Measurements from ENCODE around the gene HFE. TPM values are rescaled to one million over a fixed set of nuclear protein-coding genes. Genes with fewer than 3 reads are reported as not detected.
A peak's percentile ranks its signal among the peaks of the same experiment; 100 is the strongest.

The HFE gene
- polyA plus RNA-seq, 6 donors from 2014 or later, result 0.47 to 3.3 (median 2.9) TPM; not detected in 1

DNA sequence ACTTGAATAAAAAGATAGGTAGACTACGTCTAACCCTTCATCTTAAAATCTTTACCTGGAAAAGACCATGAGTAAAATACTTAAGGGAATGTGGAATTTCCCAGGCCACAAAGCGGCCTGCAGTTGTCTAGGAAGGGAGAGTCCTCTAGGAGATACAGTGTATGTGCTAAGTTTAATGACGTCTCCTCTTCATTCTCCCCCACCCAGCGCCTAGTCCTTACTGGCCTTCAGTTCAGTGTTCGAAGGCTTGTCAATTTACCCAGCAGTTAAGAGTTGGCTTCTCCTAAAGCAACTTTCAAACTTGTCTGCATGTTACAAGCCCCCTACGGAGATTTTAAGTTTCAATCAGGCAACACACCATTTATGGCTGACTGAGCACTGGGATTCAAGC is 35.2 kb downstream of the HFE start:
- Mint-ChIP-seq H3K27me3 (no peaks in the 10 kb centered on the region), H3K4me3 (peak overlapping the region; percentile 95 to 100 (median 99)), H3K36me3 (peaks cover 36 to 38% of the 10 kb centered on the region in 2 donors), H3K4me1 (peaks cover 27 to 33% (median 30%) of the 10 kb centered on the region in 3 donors), H3K9me3 (peaks cover 4 to 18% (median 15%) of the 10 kb centered on the region in 7 donors), H3K27ac (peak overlapping the region; percentile 97 to 100 (median 99))
- DNase-seq (no peak), ATAC-seq (ENCODE audit: low read depth in 2 of 2) (no peak)

DNA sequence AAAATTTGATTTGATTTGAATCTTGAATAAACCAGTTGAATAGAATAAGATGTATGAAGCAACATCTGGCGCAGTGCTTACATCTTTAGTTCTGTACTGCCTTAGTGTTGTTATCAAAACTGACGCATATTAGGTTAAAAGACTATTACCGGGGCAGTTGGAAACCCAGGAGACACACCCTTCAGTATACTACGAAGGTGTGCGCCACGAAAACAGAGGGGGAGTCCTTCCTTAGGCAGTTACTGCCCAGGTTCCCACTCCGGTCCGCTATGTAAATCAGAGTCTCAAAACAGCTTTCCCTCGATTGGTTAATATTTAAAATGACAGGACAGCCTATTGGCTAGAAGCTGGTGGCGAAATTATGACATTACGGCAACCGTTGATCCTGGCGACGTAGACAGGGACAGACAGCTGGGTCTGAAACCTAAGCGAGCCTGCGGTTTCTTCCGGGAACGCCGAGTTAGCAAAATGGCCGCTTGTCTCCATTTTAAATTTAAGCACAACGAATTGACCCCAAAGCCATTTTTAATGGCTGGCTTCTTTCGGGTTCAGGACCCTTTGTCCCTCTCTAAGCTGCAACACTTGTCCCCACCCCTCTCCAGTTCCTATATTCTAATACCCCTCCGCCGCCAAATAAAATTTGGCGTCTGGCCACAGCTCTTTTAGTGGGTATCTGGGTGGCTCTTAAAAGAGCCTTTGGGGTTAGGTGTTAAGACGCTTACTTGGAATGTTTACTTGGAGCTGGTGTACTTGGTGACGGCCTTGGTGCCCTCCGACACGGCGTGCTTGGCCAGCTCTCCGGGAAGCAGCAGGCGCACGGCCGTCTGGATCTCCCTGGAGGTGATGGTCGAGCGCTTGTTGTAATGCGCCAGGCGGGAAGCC is 35.8 kb downstream of the HFE start:
- H3K27me3 Mint-ChIP-seq, result no peaks in the 10 kb centered on the region
- peaks cover 4 to 18% (median 15%) of the 10 kb centered on the region in 7 donors for H3K9me3 Mint-ChIP-seq
- ATAC-seq (ENCODE audit: low read depth in 2 of 2) (peak; percentile 59 to 68), DNase-seq (peak; percentile 92)
- peaks cover 33 to 40% (median 35%) of the 10 kb centered on the region in 3 donors for H3K4me1 Mint-ChIP-seq
- peak overlapping the region; percentile 97 to 100 (median 99) for H3K27ac Mint-ChIP-seq
- peaks cover 36 to 38% of the 10 kb centered on the region in 2 donors for H3K36me3 Mint-ChIP-seq
- peak overlapping the region; percentile 95 to 100 (median 99) for H3K4me3 Mint-ChIP-seq

DNA sequence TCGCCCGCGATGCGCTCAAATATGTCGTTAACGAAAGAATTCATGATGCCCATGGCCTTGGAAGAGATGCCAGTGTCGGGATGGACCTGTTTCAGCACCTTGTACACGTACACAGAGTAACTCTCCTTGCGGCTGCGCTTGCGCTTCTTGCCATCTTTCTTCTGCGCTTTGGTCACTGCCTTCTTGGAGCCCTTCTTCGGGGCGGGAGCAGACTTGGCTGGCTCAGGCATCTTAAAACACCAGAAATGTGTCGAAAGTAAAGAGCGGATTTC is 36.4 kb downstream of the HFE start:
- DNase-seq (no peak), ATAC-seq (ENCODE audit: low read depth in 2 of 2) (no peak)
- peaks cover 39 to 45% (median 40%) of the 10 kb centered on the region in 3 donors for H3K4me1 Mint-ChIP-seq
- H3K27me3 Mint-ChIP-seq, result no peaks in the 10 kb centered on the region
- peaks cover 36 to 38% of the 10 kb centered on the region in 2 donors for H3K36me3 Mint-ChIP-seq
- peak overlapping the region; percentile 97 to 100 (median 99) for H3K27ac Mint-ChIP-seq
- H3K9me3 Mint-ChIP-seq, result peaks cover 4 to 18% (median 15%) of the 10 kb centered on the region in 7 donors
- peak overlapping the region; percentile 95 to 100 (median 99) for H3K4me3 Mint-ChIP-seq

DNA sequence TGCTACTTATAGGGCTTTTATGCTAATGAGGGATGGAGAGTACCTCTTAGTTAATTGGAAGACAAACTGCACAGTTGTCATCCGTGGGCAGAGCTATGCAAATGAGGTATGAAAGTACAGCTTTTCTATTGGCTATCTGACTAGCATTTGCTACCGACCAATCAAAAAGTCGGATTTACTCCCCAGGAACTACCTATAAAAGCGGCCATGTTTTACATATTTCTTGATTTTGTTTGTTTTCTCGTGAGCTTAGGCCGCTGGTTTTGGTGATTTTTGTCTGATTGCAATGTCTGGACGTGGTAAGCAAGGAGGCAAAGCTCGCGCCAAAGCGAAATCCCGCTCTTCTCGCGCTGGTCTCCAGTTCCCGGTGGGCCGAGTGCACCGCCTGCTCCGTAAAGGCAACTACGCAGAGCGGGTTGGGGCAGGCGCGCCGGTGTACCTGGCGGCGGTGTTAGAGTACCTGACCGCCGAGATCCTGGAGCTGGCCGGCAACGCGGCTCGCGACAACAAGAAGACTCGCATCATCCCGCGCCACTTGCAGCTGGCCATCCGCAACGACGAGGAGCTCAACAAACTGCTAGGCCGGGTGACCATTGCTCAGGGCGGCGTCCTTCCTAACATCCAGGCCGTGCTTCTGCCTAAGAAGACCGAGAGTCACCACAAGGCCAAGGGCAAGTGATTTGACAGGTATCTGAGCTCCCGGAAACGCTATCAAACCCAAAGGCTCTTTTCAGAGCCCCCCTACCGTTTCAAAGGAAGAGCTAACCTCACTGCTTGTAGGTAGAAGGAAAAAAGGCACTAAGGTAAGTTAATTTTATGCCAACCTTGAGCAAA is 36.9 kb downstream of the HFE start:
- H3K27ac Mint-ChIP-seq, result peak overlapping the region; percentile 97 to 100 (median 99)
- H3K4me1 Mint-ChIP-seq, result peaks cover 40 to 46% (median 41%) of the 10 kb centered on the region in 3 donors
- H3K9me3 Mint-ChIP-seq, result peaks cover 4 to 18% (median 15%) of the 10 kb centered on the region in 7 donors
- H3K27me3 Mint-ChIP-seq, result no peaks in the 10 kb centered on the region
- peak overlapping the region; percentile 95 to 100 (median 99) for H3K4me3 Mint-ChIP-seq
- ATAC-seq (ENCODE audit: low read depth in 2 of 2), result peak; percentile 79 to 81
- H3K36me3 Mint-ChIP-seq, result peaks cover 36 to 38% of the 10 kb centered on the region in 2 donors
- peak; percentile 88 for DNase-seq

DNA sequence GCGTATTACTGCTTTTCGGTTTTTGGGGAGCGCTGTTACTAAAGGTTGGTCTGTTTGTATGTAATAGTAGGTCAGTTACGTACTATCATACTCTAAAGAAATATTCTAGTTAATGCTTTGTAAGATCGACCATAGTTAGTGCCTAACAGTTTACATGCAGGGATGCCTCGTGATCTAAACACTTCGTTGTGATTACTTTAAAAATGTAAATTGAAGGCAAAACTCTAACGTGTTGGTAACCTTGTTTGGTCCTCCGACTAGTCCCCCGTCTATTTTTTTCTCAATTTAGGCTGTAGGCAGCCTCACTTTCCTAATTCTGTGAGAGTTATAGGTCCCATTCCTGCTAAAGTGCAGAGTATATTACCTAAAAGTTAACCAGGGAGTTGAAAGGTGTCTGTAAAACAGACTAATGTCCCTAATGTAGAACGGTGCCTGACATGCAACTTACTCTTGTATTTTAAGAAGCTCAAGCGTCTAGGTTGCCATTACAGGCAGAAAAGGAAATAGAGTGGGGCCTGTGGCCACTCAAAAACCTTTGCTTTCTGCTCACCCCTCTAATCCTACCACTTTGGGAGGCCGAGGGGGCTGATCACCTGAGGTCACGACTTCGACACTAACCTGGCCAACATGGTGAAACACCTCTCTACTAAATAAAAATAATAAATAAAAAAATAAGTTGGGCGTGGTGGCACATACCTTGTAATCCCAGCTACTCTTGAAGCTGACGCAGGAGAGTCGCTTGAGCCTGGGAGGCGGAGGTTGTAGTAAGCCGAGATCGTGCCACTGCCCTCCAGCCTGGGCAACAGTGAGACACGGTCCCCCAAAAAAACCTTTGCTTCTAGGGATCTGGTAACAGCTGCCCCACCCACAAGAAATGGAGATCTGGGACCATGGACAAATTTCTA is 37.8 kb downstream of the HFE start:
- Mint-ChIP-seq H3K4me1 (peaks cover 44 to 48% (median 47%) of the 10 kb centered on the region in 3 donors), H3K27me3 (no peaks in the 10 kb centered on the region), H3K27ac (peak overlapping the region; percentile 97 to 100 (median 99)), H3K9me3 (peaks cover 4 to 18% (median 15%) of the 10 kb centered on the region in 7 donors), H3K4me3 (peak overlapping the region; percentile 95 to 100 (median 99)), H3K36me3 (peaks cover 36 to 43% of the 10 kb centered on the region in 2 donors)
- ATAC-seq (ENCODE audit: low read depth in 2 of 2), result no peak
- DNase-seq, result no peak

DNA sequence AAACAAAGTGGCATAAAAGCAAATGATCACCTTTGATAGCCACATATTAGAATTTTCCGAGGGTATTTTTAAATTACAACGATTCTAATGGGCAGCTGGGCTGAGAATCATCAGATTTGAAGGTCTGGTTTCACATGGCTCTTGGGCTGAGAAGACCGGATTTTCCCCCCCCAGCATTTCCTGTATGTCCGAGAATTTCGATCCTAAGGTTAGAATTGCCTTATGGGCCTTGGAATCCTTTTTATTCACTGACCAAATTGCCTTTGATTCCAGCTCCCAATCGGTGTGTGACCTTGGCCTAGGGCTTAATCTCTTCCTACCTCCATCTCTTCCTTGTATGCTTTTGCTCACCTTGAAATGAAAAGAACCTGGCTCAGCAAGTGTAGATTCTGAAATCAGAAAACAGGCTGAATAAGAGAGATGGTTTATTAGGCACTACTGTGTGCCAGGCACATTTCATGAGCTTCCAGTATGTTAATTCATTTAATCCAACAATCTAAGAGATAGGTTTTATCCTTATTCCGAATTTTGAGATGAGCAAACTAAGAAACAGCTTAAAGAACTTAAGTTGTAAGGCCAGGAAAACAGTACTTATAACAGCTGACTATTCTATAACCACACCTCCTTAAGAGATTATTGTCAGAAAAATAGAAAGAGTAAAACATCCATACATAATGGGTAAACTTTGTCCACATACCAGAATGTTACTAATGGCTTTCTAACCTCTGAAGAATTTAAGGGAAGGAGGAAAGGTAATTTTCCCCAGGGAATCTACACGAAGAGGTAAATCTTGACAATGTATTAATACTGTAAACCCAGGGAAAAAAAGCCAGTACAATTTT is 39.4 kb downstream of the HFE start:
- Mint-ChIP-seq H3K9me3 (peaks cover 0 to 14% (median 7%) of the 10 kb centered on the region in 7 donors), H3K27me3 (no peaks in the 10 kb centered on the region), H3K27ac (peak overlapping the region in 5 of 6 donors; percentile 72 to 100 (median 94)), H3K4me3 (peak overlapping the region; percentile 95 to 100 (median 99)), H3K36me3 (peaks cover 39 to 42% of the 10 kb centered on the region in 2 donors), H3K4me1 (peaks cover 48 to 62% (median 53%) of the 10 kb centered on the region in 3 donors)
- ATAC-seq (ENCODE audit: low read depth in 2 of 2), result no peak
- DNase-seq, result no peak

DNA sequence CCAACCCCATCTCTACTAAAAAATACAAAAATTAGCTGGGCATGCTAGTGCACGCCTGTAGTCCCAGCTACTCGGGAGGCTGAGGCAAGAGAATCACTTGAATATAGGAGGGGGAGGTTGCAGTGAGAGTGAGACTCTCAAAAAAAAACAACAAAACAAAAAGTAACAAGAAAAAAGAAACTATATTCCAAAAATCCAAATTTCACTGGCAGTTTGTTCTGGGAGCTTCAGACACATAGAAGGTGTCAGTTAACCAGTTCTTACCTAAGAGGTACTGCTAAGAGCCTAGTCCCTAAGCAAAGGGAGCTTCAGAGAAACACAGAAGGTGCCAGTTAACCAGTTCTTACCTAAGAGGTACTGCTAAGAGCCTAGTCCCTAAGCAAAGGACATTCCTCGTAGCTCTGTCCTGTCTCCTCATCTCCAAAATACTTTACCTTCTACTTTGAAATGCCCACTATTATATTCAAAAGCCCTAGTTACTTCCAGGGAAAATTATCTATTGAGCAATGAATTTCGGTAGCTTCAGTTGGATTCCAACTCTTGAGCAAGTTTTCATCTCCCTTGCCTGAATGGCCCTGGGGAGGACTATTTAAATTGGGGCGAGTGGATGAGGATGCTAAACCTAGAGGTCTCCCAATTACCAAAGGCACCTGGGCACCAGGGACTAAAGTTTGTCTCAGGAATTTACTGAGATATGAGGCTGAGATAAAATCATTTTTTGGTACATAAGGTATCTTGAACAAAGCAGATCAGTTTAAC is 41.0 kb downstream of the HFE start:
- ATAC-seq (ENCODE audit: low read depth in 2 of 2) (no peak), DNase-seq (no peak)
- Mint-ChIP-seq H3K4me3 (peak overlapping the region; percentile 95 to 100 (median 99)), H3K36me3 (peaks cover 43 to 54% of the 10 kb centered on the region in 2 donors), H3K9me3 (peaks cover 0 to 5% (median 4%) of the 10 kb centered on the region in 7 donors), H3K27me3 (no peaks in the 10 kb centered on the region), H3K4me1 (peaks cover 53 to 67% (median 55%) of the 10 kb centered on the region in 3 donors), H3K27ac (peak overlapping the region in 5 of 6 donors; percentile 56 to 100 (median 73))

DNA sequence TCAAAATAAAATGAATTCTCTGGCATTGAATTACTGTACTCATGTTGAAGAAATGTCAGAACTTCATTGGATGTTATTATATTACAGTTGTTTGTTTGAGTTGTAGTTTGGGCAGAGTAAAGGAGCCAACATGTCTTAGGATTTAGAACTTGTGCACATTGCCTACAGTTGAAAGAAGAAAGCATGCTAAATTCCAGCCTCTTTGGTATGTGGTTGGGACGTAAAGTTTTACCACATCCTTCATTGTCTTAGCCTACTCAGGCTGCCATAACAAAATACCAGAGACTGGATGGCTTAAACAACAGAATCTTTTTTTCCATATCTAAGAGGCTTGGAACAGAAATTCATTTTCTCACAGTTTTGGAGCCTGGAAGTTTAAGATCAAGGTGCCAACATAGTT is 42.4 kb downstream of the HFE start:
- peaks cover 55 to 76% (median 63%) of the 10 kb centered on the region in 3 donors for H3K4me1 Mint-ChIP-seq
- H3K27ac Mint-ChIP-seq, result peak overlapping the region in 2 of 6 donors; percentile 18 to 67
- H3K4me3 Mint-ChIP-seq, result peak overlapping the region in 5 of 8 donors; percentile 20 to 72 (median 70)
- DNase-seq (no peak), ATAC-seq (ENCODE audit: low read depth in 2 of 2) (no peak)
- peaks cover 31 to 54% of the 10 kb centered on the region in 2 donors for H3K36me3 Mint-ChIP-seq
- H3K9me3 Mint-ChIP-seq, result no peaks in the 10 kb centered on the region
- H3K27me3 Mint-ChIP-seq, result no peaks in the 10 kb centered on the region

DNA sequence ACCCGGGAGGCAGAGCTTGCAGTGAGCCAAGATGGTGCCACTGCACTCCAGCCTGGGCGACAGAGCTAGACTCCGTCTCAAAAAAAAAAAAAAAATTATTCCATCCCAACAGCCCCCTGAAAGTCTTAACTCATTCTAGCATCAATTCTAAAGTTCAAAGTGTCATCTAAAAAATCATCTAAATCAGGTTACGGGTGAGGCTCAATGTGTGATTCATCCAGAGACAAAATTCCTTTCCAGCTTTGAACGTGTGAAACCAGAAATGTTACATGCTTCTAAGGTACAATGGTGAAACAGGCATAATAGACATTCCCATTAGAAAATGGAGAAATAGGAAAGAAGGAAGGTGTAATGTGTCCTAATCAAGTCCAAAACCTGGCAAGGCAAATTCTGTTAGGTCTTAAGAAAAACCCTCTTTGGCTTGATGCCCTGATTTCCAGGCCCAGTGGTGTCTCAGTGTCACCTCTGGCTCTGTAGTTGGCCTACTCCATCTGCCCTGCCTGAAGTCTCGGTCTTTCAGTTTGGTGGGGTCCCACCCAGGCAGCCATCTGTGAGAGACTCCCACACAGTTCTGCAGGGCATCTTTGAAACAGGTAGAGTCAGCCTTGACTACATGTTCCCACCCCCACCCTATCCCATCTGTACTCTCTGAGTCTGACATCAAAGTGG is 43.5 kb downstream of the HFE start:
- ATAC-seq (ENCODE audit: low read depth in 2 of 2) (no peak), DNase-seq (no peak)
- peak overlapping the region in 5 of 6 donors; percentile 21 to 74 (median 56) for H3K27ac Mint-ChIP-seq
- H3K9me3 Mint-ChIP-seq, result no peaks in the 10 kb centered on the region
- peaks cover 55 to 83% (median 69%) of the 10 kb centered on the region in 3 donors for H3K4me1 Mint-ChIP-seq
- H3K36me3 Mint-ChIP-seq, result peaks cover 31 to 47% of the 10 kb centered on the region in 2 donors
- H3K27me3 Mint-ChIP-seq, result no peaks in the 10 kb centered on the region
- peak overlapping the region in 6 of 8 donors; percentile 17 to 72 (median 60) for H3K4me3 Mint-ChIP-seq

DNA sequence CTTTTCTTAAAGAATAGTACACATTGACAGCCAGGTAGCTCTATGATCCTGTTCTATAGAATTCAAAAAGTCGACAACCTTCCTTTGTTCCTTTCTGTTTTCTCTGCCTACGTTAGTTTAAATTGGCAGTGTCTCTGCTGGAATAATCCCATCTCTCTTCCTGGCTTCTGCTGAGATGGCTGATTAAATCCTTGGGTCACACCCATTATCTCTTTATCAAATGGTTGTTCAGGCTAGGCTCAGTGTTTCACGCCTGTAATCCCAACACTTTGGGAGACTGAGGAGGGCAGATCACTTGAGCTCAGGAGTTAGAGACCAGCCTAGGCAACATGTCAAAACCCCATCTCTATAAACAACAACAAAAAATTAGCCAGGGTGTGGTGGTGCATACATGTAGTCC is 44.4 kb downstream of the HFE start:
- no peaks in the 10 kb centered on the region for H3K27me3 Mint-ChIP-seq
- ATAC-seq (ENCODE audit: low read depth in 2 of 2) (no peak), DNase-seq (no peak)
- H3K36me3 Mint-ChIP-seq, result peaks cover 23 to 51% of the 10 kb centered on the region in 2 donors
- peak overlapping the region in 5 of 6 donors; percentile 35 to 76 (median 47) for H3K27ac Mint-ChIP-seq
- H3K9me3 Mint-ChIP-seq, result no peaks in the 10 kb centered on the region
- H3K4me1 Mint-ChIP-seq, result peaks cover 58 to 83% (median 73%) of the 10 kb centered on the region in 3 donors
- peak overlapping the region in 5 of 8 donors; percentile 11 to 78 (median 59) for H3K4me3 Mint-ChIP-seq

DNA sequence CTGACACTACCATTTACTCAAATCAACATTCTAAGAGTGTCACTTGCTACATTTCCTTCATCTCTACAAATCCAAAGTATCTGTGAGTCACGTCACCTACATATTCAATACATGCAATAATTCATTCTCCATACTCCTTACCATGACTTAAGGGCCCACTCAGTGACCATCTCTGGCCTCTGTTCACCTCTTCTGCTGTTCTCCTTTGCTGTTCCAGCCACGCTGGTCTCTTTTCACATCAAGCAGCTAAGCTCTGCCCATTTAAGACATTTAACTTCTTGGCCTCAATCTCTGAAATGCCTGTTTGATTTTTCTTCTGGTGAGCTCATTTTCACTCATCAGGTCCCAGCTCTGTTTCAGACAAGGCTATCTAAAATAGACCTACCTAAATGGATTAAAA is 46.5 kb downstream of the HFE start:
- peak overlapping the region in 5 of 6 donors; percentile 5 to 80 (median 22) for H3K27ac Mint-ChIP-seq
- peak overlapping the region in 3 of 8 donors; percentile 0 to 1 (median 1) for H3K4me3 Mint-ChIP-seq
- H3K4me1 Mint-ChIP-seq, result peaks cover 39 to 67% (median 65%) of the 10 kb centered on the region in 3 donors
- DNase-seq (no peak), ATAC-seq (ENCODE audit: low read depth in 2 of 2) (no peak)
- peaks cover 23 to 53% of the 10 kb centered on the region in 2 donors for H3K36me3 Mint-ChIP-seq
- no peaks in the 10 kb centered on the region for H3K27me3 Mint-ChIP-seq
- no peaks in the 10 kb centered on the region for H3K9me3 Mint-ChIP-seq

Measured in naive B cell (primary cell).